Fibroblast of skin of left biceps (primary cell): Measurements from ENCODE around the gene CNIH4.
"Not testable (repeated sequence)": the region's sequence is repeated elsewhere in the genome, so short reads cannot be mapped to it uniquely, and the experiment has no call there.

ENCODE experiments used
- DNase-seq, 2 experiments: peaks; one replicate each; pipeline ENCODE4 v3.0.0-alpha.2; 2013; ENCODE audit warnings: low read depth in 2 of 2

CNIH4 gene

GRCh38 chr1:224356685-224357625, at the start of gene CNIH4:
CNIH4 (plus strand) TSS chr1:224356879; CDS start chr1:224356925, 46 bp downstream.
- DNase-seq, result peak; percentile 86 to 89

- no peak for DNase-seq
Observed at GRCh38 chr1:224308064-224308463, 48.6 kb upstream of the CNIH4 start.

- not testable (repeated sequence) for DNase-seq
Observed at GRCh38 chr1:224311503-224311902, 45.2 kb upstream of the CNIH4 start.

- no peak for DNase-seq
Observed at GRCh38 chr1:224312025-224312424, 44.7 kb upstream of the CNIH4 start.

GRCh38 chr1:224317383-224318045, 39.2 kb upstream of the CNIH4 start:
- DNase-seq, result no peak

- no peak for DNase-seq
Observed at GRCh38 chr1:224321706-224322105, 35.0 kb upstream of the CNIH4 start.

- no peak for DNase-seq
Observed at GRCh38 chr1:224325959-224326358, 30.7 kb upstream of the CNIH4 start.

- DNase-seq, result no peak
Observed at GRCh38 chr1:224328644-224329043, 28.0 kb upstream of the CNIH4 start.

- DNase-seq, result no peak
Observed at GRCh38 chr1:224329484-224329841, 27.2 kb upstream of the CNIH4 start.

- peak; percentile 64 for DNase-seq
Observed at GRCh38 chr1:224329842-224330753, 26.6 kb upstream of the CNIH4 start, which contains the start of gene NVL. NVL (minus strand) TSS chr1:224330172; CDS start chr1:224330127, 45 bp downstream.

- no peak for DNase-seq
Observed at GRCh38 chr1:224331326-224331725, 25.4 kb upstream of the CNIH4 start.

- DNase-seq, result no peak
Observed at GRCh38 chr1:224331824-224332223, 24.9 kb upstream of the CNIH4 start.

- no peak for DNase-seq
Observed at GRCh38 chr1:224333309-224333926, 23.3 kb upstream of the CNIH4 start.

GRCh38 chr1:224333939-224334786, 22.5 kb upstream of the CNIH4 start:
- no peak for DNase-seq

- no peak for DNase-seq
Observed at GRCh38 chr1:224338150-224338838, 18.4 kb upstream of the CNIH4 start.

GRCh38 chr1:224339442-224340033, 17.1 kb upstream of the CNIH4 start:
- DNase-seq, result no peak

- DNase-seq, result not testable (repeated sequence)
Observed at GRCh38 chr1:224340453-224341384, 16.0 kb upstream of the CNIH4 start.

GRCh38 chr1:224343679-224344078, 13.0 kb upstream of the CNIH4 start:
- DNase-seq, result no peak
